Astrocyte of the spinal cord (primary cell): Measurements from ENCODE around the gene SLCO2A1.

Source experiments
- DNase-seq: peaks from one replicate; pipeline ENCODE4 v3.0.0; 2011; ENCODE audit warnings: low read depth, low spot score
- H3K4me3 ChIP-seq: 2 replicates; pipeline ENCODE4 v1.5.1; 2011; ENCODE audit warnings: low read depth, mild to moderate bottlenecking, low read length, moderate library complexity
- in situ Hi-C: cut with HindIII; loops from 2 replicates; pipeline ENCODE4 v1.10.0; 2017; ENCODE audit warnings: low sequenced_read_pairs
- TF ChIP-seq, protein P1 (sequence below): IDR thresholded peaks from 2 replicates; pipeline ENCODE4 v1.5.1; 2012; ENCODE audit warnings: low read depth, mild to moderate bottlenecking, low read length, inconsistent platforms

Gene SLCO2A1

DNA sequence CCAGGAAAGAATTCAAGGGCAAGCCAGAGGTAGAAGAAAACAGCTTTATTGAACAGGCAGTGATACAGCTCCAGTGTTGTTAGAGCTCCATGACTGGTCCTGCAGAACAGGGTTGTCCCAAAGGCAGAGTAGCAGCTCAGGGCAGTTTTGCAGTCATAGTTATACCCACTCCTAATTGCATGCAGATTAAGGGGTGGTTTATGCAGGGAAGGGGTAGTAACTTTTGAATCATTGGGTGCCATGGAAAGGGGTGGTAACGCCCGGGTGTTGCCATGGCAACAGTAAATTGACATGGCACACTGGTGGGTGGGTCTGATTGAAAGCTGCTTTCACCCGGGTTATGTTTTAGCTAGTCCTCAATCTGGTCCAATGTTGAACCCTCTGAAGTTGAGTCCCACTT lies 124.3 kb downstream of the SLCO2A1 start:
- DNase-seq: no peak
- TF ChIP-seq, protein P1, sequence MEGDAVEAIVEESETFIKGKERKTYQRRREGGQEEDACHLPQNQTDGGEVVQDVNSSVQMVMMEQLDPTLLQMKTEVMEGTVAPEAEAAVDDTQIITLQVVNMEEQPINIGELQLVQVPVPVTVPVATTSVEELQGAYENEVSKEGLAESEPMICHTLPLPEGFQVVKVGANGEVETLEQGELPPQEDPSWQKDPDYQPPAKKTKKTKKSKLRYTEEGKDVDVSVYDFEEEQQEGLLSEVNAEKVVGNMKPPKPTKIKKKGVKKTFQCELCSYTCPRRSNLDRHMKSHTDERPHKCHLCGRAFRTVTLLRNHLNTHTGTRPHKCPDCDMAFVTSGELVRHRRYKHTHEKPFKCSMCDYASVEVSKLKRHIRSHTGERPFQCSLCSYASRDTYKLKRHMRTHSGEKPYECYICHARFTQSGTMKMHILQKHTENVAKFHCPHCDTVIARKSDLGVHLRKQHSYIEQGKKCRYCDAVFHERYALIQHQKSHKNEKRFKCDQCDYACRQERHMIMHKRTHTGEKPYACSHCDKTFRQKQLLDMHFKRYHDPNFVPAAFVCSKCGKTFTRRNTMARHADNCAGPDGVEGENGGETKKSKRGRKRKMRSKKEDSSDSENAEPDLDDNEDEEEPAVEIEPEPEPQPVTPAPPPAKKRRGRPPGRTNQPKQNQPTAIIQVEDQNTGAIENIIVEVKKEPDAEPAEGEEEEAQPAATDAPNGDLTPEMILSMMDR: no peak
- no peak overlapping the region for H3K4me3 ChIP-seq
- in situ Hi-C loops: no loop called here

- DNase-seq: no peak
- TF ChIP-seq, protein P1: no peak
- in situ Hi-C loops: no loop called here
- no peak overlapping the region for H3K4me3 ChIP-seq
These were observed 127.9 kb downstream of the SLCO2A1 start for GRCh38 chr3:133901847-133902246.

DNA sequence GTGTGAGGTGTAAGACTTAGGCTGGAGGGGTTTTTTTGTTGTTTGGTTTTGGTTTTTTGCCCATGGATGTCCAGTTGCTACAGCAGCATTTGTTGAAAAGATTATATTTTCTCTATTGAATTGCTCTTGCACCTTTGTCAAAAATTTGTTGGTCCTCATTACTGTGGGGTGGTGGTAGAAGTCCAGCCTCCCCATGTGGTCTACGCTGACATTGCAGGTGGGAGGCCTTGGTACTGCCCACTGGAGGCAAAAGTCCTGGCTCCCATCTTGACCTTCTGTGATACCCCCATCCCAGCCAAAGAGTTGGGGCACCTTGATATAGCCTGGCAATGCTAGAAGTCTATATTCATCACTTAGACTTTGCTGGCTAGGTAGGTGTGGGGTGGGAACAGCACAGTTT lies 128.6 kb downstream of the SLCO2A1 start:
- in situ Hi-C loops: no loop called here
- DNase-seq: no peak
- TF ChIP-seq, protein P1: no peak

GRCh38 chr3:133899311-133899710 lies 130.4 kb downstream of the SLCO2A1 start:
- no peak overlapping the region for H3K4me3 ChIP-seq
- no peak for DNase-seq
- in situ Hi-C loops: no loop called here
- TF ChIP-seq, protein P1: no peak

More for the DNA sequence above, 128.6 kb downstream of the SLCO2A1 start:
- H3K4me3 ChIP-seq: no peak overlapping the region

GRCh38 chr3:133897547-133897946 lies 132.2 kb downstream of the SLCO2A1 start:
- no peak for DNase-seq
- TF ChIP-seq, protein P1: no peak
- in situ Hi-C loops: no loop called here
- no peak overlapping the region for H3K4me3 ChIP-seq

GRCh38 chr3:133896002-133896761 lies 133.5 kb downstream of the SLCO2A1 start:
- H3K4me3 ChIP-seq: peak overlapping the region; percentile 64
- in situ Hi-C loops: no loop called here
- TF ChIP-seq, protein P1: no peak
- peak; percentile 10 for DNase-seq
